A204.1 (cell line): ENCODE data around the gene LDLRAD3.
"Not testable (repeated sequence)": the region's sequence is repeated elsewhere in the genome, so short reads cannot be mapped to it uniquely, and the experiment has no call there.

Experiments used
- FAIRE-seq: peaks from 2 replicates; lab custom pipeline; 2012; peaks lifted over from hg19 to GRCh38; lab: Jason Lieb, UNC

LDLRAD3 gene

DNA sequence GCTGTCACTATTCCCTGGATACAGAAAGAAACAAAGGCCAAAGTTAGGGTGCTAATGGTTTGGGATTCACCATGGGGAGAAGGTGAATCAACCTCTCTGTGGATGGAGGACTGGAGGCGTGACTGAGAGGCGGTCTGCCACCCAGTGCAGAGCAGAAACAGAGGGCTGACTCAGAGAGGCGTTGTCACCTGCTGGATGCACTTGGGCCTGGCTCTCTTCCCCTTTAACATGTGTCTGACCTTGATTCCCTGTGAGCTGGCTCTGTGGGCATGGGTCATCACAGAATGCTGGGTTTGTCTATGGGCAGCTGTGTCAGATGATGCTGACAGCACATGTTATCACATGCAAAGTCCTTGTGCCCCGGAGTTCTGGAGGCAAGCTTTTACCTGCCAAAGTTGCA lies 75.9 kb downstream of the LDLRAD3 start:
- no peak for FAIRE-seq

DNA sequence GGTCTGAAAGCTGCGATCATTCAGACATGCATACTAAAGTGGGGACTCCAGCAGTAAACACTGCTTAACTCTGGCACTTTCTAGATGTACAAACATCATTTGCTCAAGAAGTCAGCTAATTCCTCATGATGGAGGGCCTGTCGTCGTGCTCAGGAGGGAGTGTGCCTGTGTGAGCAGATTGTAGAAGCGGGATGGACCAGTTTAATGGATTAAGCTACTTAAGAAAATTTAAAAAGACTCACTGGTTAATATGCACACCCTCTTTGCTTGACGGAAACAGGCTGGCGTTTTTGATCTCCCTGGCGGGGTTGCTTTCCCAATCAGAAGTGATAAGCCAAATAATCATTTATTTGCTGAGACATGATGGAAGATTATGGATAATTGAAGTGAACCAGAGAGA lies 79.0 kb downstream of the LDLRAD3 start:
- no peak for FAIRE-seq

DNA sequence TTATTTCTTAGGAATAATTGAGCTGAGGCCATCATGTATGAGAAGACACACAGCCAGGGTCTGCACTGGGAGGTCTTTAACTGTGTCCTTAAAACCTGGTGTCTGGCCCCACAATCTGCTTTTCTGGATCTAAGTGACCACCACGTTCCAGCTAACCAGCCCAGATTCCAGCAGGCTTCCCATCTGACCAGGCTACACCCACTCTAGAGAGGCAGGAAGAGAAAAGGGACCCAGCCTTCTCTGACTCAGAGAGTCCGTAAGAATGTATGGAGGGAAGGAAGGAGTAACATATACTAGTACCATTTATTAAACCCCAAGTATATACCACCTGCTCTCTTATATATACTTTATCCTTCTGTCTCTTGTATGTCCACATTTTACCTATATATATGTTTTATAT lies 80.1 kb downstream of the LDLRAD3 start:
- FAIRE-seq: no peak

DNA sequence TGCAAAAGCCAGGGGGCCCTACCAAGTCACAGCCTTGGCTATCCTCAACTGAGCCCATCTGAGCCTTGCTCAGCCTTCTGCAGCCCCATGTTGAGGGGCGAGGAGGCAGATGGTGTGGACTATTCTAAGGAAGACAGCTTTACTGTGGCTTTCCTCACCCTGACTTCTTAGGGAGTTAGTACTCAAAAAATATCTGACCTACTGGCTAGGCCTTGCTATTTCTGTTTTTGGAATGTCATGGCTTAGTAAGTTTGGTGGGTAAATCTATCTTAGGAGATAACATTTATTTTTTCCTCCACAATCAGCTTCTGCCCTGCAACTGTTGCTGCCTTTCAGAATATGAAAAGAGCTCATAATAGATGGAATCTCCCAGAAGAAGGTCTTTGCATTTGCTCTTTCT lies 80.9 kb downstream of the LDLRAD3 start:
- FAIRE-seq: no peak

DNA sequence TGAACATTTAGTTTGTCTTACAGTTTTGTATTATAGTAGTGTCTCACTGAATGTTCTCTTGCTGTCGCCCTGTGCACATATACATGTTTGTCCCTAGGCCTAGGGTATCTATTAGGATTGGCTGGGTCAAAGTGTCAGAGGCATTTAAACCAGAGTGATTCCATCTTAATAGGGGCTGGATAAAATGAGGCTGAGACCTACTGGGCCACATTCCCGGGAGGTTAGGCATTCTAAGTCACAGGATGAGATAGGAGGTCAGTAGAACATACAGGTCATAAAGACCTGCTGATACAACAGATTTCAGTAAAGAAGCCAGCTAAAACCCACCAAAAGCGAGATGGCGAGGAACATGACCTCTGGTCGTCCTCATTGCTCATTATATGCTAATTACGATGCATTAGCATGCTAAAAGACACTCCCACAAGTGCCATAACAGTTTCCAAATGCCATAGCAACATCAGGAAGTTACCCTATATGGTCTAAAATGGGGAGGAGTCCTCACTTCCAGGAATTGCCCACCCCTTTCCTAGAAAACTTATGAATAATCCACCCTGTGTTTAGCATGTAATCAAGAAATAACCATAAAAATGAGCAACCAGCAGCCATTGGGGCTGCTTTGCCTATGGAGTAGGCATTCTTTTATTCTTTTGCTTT lies 82.6 kb downstream of the LDLRAD3 start:
- FAIRE-seq: no peak

DNA sequence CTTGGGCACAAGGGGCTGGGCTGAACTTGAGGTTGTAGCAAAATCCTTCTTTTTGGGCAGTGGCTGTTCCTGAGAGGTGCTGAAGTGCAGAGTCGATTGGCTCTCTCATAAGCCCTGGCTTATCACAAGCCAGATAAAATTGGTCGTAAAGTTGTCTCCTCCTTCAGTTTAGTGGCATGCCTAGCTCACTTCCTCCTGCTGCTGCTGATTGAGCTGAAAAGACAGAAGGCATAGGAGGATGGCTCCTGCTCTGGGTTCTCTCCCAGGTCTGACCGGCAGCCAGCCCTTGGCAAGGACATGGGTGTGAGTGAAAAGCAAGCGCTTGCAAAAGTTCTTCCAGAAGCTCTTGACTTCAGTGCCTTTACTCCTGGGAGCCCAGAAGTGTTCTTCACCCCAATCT lies 83.9 kb downstream of the LDLRAD3 start:
- FAIRE-seq: no peak

DNA sequence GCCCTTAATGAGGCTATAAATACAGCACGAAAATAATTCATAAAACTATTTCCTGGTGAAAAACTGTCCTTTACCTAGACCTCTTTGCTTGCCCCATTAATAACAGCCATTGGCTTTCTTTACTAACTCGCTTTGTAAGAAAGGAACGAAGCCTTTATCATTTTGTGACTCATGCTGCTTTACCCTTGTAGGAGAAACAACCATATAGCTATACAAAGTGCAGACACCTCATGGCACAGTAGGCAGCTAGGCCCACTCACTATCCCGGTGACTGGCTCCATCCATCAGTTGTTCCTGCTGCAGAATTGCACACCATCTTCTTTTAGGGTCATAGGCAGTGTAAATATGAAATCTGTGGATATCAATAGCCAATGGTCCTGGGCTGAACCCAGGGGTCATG lies 85.8 kb downstream of the LDLRAD3 start:
- FAIRE-seq: no peak

DNA sequence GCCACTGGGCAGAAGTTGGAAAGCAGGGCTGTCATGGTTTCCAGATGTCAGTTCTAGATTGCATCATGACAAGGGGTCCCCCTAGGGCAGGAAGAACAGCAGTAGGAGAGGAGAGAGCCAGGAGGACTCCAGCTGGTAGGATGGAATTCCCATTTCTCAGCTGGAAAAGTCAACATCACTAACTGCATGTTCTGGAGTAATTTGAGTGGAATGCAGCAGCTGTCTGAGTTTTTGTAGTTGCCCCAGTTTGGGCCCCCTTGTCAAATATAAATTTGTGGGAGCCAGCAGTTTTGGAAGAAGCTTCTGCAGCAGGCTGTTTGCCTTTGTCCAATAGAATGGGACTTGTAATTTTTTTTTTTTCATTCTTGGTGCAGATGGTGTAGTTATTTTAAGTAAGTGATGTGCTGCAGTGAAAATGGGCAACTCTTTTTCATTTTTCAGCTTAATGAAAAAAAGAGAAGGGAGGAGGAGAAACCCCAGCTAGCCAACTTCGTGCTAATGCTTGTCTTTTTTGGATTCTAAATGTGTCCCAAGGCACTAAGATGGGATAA lies 86.9 kb downstream of the LDLRAD3 start:
- no peak for FAIRE-seq

DNA sequence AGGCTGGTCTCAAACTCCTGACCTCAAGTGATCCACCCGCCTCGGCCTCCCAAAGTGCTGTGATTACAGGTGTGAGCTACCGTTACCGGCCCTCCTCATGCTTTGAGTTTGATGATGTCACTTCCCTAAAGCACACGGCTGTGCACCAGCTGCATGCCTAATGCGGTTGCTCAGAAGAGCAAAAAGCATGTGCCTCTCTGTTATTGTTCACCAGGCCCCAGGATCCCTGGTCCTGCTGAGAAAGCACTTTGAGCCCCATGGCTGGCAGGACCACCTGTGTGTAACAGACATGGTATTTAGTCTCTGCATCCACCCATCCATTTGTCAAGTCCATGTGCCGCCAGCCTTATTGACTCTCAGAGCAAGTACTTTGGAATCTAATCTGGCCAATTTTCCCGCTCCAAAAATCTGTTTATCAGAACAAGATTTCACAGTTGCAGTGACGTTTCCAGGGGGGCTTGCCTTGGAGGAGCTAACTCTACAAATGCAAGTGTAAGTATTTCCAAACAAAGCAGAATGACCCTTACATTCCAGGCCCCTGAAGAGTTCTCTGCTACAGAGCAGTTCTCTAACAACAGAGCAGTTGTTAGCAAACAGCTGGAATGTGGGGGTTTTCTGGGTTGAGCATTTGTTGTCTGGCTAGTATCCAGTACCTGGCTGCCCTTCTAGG lies 89.4 kb downstream of the LDLRAD3 start:
- FAIRE-seq: no peak

DNA sequence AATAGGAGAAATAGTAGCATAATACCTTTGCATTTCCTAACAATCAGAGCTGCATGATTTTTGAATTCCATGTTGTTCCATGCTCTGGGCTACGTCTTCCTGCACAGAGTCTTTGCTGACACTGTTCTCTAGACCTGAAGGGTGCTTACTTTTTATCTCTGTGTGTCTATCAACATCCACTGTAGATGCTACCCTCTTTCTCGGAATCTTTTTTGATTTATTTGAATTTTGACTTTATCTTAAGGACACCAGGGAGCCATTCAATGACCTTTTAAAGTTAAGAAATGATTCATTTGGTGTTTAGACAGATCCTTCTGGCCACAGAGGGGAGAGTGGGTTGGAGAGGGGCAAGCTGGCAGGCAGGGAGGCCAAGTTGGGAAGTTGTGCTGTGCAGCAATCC lies 90.1 kb downstream of the LDLRAD3 start:
- FAIRE-seq: no peak

DNA sequence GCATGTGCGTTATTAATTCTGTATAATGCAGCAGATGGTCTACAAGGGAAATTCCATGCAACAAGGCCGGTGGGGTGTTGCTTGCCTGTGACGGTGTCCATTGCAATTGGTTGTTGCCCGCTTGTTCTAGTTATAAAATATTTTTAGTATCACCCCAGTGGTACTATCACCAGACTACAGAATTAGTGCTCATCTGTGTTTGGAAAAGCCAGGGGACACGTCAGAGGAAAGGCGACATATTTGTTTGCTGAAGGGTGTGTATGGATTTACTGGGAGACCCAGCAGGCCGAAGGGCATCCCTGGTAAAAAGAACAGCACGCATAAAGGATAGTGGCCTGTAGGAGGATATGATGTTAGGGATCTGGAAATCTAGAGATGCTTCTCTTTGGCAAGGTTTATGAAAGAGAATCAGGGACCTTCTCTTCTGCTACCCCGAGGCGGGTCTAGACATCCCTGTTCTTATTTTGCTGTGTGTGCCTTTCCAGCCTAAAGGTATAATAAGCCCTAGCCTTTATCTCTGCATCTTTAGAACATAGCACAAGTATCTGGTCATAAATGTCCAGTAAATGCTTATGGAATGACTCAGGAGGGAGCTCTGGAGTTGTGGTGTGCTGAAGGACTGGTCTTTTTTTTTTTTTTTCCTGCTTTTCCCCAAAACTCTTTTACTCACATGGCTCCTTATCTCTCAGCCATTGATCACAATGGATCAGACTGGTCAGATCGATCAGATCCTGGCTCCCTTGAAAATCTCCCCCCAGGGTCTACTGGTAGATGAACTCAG lies 90.9 kb downstream of the LDLRAD3 start:
- no peak for FAIRE-seq

DNA sequence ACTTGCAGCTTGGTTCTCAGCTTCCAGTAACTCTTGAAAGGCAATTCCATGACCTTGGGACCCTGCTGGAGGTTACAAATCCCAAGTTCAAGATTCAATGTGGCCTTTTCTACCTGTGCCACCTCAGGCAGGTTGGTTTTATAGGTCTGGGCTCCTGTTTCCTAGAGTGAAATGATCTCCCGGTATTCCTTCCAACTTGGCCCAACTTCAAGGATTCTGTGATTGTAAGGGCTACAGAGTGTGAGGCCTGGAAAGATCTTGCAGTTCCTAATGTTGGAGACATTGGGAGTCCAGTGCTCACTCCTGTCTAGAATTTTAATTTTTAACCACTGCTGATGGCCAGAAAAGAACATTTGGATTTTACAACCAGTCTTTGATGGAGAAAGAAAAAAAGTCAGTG lies 91.6 kb downstream of the LDLRAD3 start:
- no peak for FAIRE-seq

DNA sequence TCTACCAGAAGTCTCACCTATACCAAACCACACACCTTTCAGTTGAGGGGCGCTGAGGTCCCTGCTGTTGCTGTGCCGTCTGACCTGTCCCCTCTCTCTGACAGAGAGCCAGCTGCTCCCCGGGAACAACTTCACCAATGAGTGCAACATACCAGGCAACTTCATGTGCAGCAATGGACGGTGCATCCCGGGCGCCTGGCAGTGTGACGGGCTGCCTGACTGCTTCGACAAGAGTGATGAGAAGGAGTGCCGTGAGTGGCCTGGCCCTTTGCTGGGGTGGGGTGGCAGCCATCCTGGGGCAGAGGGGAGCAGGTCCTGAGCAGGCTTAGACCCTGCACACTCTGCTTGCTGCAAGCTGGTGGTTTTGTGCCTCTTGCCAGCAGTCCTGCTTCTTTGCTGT lies 92.1 kb downstream of the LDLRAD3 start:
- no peak for FAIRE-seq

DNA sequence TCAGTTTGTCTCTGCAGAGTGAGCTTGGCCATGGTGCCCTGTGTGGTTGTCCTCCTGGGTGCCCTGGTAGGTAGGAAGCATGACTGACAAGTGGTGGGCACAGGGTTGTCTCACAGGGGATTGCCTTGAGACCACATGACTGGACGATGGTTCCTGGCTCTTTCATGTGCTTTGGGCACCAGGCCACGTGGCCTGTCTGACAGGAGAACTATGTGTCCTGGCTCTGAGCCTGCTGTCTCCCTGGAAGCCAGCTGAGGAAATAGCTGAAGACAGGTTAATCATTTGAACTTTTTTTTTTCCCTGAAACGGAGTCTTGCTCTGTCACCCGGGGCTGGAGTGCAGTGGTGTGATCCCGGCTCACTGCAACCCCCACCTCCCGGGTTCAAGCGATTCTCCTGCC lies 93.2 kb downstream of the LDLRAD3 start:
- no peak for FAIRE-seq

DNA sequence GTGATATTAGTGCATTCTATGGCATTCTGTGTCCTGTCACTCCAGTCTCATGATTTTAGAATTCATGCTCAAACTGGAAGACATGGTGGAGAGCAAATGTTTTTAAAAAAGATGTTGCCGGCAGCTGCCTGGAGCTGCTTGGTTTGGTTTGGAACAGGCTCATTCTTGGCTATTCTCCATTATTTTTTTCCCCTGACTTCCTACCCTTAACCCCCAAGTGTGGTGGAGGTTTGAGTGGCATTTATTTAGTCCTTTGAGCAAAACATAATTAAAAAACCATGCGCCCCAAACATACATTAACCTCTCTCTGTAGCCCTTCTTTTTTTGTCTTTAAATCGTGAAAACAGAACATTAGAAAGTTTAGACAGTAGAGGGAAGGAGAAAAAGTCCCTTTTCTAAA lies 94.7 kb downstream of the LDLRAD3 start:
- no peak for FAIRE-seq

DNA sequence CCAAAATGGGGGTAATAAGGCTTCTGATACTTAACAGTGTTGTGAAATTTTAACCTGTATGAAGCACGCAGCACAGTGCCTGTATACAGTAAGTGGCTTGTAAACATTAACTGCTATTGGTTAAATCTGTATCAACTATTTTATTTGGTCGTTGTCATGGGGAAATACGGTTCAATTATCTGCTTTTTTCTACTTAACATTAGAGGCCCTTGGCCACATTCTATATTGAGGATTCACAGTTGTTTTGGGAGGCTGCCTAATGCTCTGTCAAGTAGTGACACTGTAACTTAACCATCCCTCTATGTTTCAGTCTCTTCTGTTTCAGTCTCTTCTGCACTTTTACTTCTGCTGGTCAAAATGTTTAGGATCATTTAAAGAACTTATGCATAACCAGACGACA lies 95.6 kb downstream of the LDLRAD3 start:
- no peak for FAIRE-seq

DNA sequence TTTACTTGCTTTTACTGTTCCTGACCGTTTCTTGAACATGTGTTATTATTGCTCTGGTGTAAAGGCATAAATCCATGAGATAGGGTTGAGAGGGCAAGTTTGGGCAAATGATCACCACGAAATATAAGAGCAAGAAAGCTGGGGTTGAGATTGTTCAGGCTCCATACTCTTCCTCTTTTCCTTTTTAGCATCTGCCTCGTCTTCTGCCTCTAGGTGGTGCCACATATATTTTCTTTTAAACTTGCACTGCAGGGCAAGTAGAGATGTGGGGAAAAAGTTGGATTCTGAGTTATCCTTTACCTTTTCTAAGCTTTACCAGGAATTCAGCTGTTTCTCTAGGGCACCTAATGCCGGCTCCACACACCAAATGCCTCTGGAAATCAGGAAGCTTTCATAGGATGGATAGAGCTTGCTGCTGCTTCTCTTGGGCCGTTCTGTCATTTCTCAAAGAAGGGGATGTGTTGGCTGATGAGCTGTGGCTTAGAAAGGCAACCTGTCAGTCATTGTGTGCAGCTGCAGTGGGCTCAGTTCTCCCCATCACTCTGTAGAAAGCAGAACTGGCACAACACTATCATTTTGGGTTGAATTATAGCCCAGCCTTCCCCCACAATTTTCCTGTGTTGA lies 98.2 kb downstream of the LDLRAD3 start:
- FAIRE-seq: no peak

DNA sequence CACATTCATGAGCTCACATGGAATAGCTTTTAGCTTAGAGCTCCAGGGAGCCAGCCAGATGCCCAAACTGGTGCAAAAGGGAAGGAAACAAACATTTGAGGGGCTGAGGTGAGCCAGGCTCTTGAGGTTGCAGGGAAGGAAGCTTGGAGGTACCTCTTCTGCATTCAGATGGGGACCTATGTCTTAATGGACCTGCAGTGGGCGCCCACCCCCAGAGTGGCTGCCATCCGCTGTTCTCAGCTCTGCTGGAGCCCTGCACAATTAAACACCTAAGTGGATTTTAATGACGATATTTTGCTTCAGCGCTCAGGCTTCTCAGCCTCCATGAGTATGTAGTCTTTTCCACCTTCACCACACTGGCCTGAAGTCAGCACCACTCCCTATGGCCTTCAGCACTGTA lies 100.8 kb downstream of the LDLRAD3 start:
- FAIRE-seq: no peak

DNA sequence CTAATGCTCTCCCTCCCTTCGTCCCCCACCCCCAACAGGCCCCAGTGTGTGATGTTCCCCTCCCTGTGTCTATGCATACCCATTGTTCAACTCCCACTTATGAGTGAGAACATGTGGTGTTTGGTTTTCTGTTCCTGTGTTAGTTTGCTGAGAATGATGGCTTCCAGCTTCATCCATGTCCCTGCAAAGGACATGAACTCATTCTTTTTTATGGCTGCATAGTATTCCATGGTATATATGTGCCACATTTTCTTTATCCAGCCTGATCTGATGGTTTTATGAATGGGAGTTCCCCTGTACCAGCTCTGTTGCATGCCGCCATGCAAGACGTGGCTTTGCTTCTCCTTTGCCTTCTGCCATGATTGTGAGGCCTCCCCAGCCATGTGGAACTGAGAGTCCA lies 102.1 kb downstream of the LDLRAD3 start:
- not testable (repeated sequence) for FAIRE-seq

DNA sequence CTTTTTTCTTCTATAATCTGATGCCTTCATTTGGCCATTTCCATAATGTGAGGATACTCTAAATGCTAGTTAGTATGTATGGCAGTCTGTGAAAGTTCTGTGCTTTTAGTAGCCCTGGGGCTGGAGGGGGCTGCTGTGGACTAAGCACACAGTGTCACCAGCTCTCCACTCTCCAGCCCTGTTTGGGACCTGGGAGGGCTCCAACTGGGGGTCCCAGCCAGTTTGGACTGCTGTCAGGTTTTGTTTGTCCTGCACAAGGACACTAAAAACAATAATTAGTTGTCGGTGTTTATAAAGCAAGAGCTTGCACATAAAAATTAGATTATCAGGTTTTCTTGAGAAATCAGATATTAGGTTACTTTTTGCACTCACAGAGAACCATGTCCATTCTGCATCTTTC lies 103.1 kb downstream of the LDLRAD3 start:
- FAIRE-seq: no peak

DNA sequence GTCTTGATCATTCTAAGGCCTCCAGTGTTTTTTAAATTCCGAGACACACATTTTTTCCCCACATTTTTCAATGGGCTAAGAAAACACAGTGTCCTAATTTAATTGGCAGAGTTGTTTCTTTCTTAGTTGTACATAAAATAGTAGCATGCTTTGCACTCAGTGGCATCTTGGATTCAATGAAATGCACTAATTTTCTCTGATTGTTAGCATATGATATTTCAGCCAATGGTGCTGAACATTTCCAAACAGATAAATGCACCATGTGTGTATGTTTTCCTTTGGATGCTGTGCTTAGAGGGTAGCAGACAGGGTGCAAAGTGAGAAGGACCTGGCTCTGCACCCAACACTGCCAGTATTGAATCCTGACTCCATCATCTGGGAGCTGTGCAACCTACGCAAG lies 103.5 kb downstream of the LDLRAD3 start:
- no peak for FAIRE-seq

DNA sequence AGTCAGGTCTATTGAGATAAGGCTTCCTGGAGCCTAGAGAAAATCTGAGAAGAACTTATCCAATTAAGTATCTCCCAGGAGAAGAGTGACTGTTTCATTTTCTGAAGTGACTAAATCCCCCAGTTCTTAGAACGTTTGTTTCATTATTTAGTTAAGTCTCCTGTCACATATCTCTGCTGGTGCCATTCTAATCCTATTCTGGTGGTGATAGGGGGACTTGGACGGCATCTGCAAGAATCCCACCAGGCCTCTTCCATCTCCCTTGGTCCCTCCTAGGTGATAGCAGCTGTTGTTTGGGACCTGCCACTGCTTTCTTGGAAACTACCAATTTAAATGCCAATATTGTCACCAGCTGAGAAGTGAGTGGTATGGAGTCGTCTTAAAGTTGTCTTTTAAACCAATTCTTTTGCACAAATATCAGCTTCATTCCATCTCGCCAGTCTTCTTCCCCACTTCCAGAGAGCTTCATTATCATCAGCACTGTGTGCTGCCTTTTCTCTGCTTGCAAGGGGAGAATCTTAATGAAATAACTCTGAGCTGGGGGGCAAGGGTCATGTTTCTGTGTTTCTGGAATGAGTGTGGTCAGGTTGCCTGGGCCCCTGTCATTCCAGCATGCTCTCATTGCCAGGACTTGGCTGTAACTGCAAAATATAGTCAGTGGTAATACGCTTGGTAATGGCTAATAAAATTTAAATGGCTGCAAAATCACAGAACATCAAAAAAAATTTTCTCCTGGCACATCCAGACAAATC lies 104.8 kb downstream of the LDLRAD3 start:
- FAIRE-seq: no peak
